Left cardiac atrium (tissue), 4 donors: Measurements from ENCODE around the gene MUC5AC. TPM values are rescaled to one million over a fixed set of nuclear protein-coding genes. Genes with fewer than 3 reads are reported as not detected.
"Not testable (repeated sequence)": the region's sequence is repeated elsewhere in the genome, so short reads cannot be mapped to it uniquely, and the experiment has no call there.

Experiments used
- ATAC-seq, 2 donors: fragments of 200-7000 bp; cut with Tn5 transposase; one replicate each; pipeline ENCODE4 v1.9.1; 2020; ENCODE audit warnings: mild to moderate bottlenecking in 2 of 2, moderate library complexity in 2 of 2
- DNase-seq: peaks from one replicate; pipeline ENCODE4 v3.0.0-alpha.2; 2020
- intact Hi-C, 2 donors: fragments of 100-400 bp; cut with DNase I; formaldehyde crosslinking; loops; one replicate each; pipeline versions ENCODE4 v1.14.1 to v1.15.1; 2022 to 2023
- total RNA-seq, 2 donors: library from RNA; stranded (reverse); fragmentation: NEBNext Ultra II Directional; extraction: Animal tissue kit (Norgen Biotek cat#: 25700); gene quantifications; one replicate each; pipeline ENCODE4 v1.2.1, GENCODE V29; 2021
- donor health status: DM: no; HTN: yes; CAD: no.
- donor health status: DM: no; HTN: yes; CAD: no; lungs with severe emphysema.
- donor health status: DM: yes; HTN: yes; CAD: no.
- donor health status: Dilated cardiomyopathy.

The MUC5AC gene
- total RNA-seq, 2 donors from 2014 or later = not detected

- ATAC-seq, intact Hi-C loops, DNase-seq: not testable (repeated sequence)
Observed at GRCh38 chr11:1191786-1192470, 34.2 kb downstream of the MUC5AC start.

GRCh38 chr11:1192741-1193325 lies 35.1 kb downstream of the MUC5AC start:
- ATAC-seq (no peak), DNase-seq (no peak)
- intact Hi-C loops = no loop called here

- DNase-seq = no peak
- intact Hi-C loops = no loop called here
- ATAC-seq = no peak
Observed at GRCh38 chr11:1193326-1194230, 35.8 kb downstream of the MUC5AC start.

- DNase-seq = peak; percentile 22
- intact Hi-C loops = no loop called here
- no peak for ATAC-seq
Observed at GRCh38 chr11:1194231-1194976, 36.7 kb downstream of the MUC5AC start.

- DNase-seq = no peak
- ATAC-seq = no peak
- intact Hi-C loops = no loop called here
Observed at GRCh38 chr11:1194977-1195681, 37.4 kb downstream of the MUC5AC start.

- ATAC-seq (no peak), DNase-seq (peak; percentile 9)
- intact Hi-C loops = no loop called here
Observed at GRCh38 chr11:1195682-1196515, 38.1 kb downstream of the MUC5AC start.

GRCh38 chr11:1196516-1197391 lies 39.0 kb downstream of the MUC5AC start:
- peak; percentile 18 for DNase-seq
- intact Hi-C loops = no loop called here
- no peak for ATAC-seq

- ATAC-seq = no peak
- DNase-seq = peak; percentile 15
- intact Hi-C loops = no loop called here
Observed at GRCh38 chr11:1197431-1197885, 39.7 kb downstream of the MUC5AC start.

GRCh38 chr11:1197886-1198560 lies 40.3 kb downstream of the MUC5AC start:
- ATAC-seq (no peak), DNase-seq (peak; percentile 18)
- intact Hi-C loops = no loop called here

GRCh38 chr11:1198561-1199240 lies 40.9 kb downstream of the MUC5AC start:
- DNase-seq = peak; percentile 10
- ATAC-seq = no peak
- intact Hi-C loops = no loop called here

GRCh38 chr11:1199241-1199750 lies 41.5 kb downstream of the MUC5AC start:
- DNase-seq (peak; percentile 17), ATAC-seq (no peak)
- intact Hi-C loops = no loop called here

GRCh38 chr11:1199751-1200610 lies 42.2 kb downstream of the MUC5AC start:
- DNase-seq (peak; percentile 16), ATAC-seq (no peak)
- intact Hi-C loops = no loop called here

GRCh38 chr11:1200611-1201191 lies 42.9 kb downstream of the MUC5AC start:
- peak; percentile 15 for DNase-seq
- intact Hi-C loops = no loop called here
- ATAC-seq = no peak
